ENCODE measurements around the gene CLN6. TPM values are rescaled to one million over a fixed set of nuclear protein-coding genes. Genes with fewer than 3 reads are reported as not detected.

CLN6 gene
- total RNA-seq, 1 experiment from 2014 or later = 85.7 TPM

- intact Hi-C loops (cut with micrococcal nuclease; ENCODE audit: unreplicated experiment) = no loop called here
- TF ChIP-seq CTCF (IDR thresholded peaks at IDR 0.05; ENCODE audit: unreplicated experiment) = peak; percentile 87
- Mint-ChIP-seq H3K4me1 (ENCODE audit: low read depth, unreplicated experiment) (no peaks in the 10 kb centered on the region), H3K27me3 (ENCODE audit: unreplicated experiment) (no peaks in the 10 kb centered on the region), H3K36me3 (ENCODE audit: insufficient read depth, unreplicated experiment) (no peaks in the 10 kb centered on the region), H3K4me3 (ENCODE audit: low read depth, unreplicated experiment) (no peak overlapping the region), H3K9me3 (ENCODE audit: low read depth, unreplicated experiment) (no peaks in the 10 kb centered on the region), H3K27ac (ENCODE audit: unreplicated experiment) (no peak overlapping the region)
- no TSS peak for BruUV-seq (replicated peaks)
- CTCF ChIA-PET = interaction anchor here (0.7 kb wide), 1 partner anchor 16 kb away, joined by 4 read pairs; no protein-coding TSS in a partner anchor
- DNase-seq = peak; percentile 73
These were observed 18.5 kb downstream of the CLN6 start for GRCh38 chr15:68210821-68211655.

- DNase-seq = no peak
- CTCF ChIA-PET = no interaction called here
- intact Hi-C loops (cut with micrococcal nuclease; ENCODE audit: unreplicated experiment) = no loop called here
- no peaks in the 10 kb centered on the region for H3K27me3 Mint-ChIP-seq (ENCODE audit: unreplicated experiment)
- TF ChIP-seq CTCF (IDR thresholded peaks at IDR 0.05; ENCODE audit: unreplicated experiment) = no peak
- peaks cover 2% of the 10 kb centered on the region for H3K36me3 Mint-ChIP-seq (ENCODE audit: insufficient read depth, unreplicated experiment)
- H3K9me3 Mint-ChIP-seq (ENCODE audit: low read depth, unreplicated experiment) = no peaks in the 10 kb centered on the region
- no peak overlapping the region for H3K4me3 Mint-ChIP-seq (ENCODE audit: low read depth, unreplicated experiment)
- no TSS peak for BruUV-seq (replicated peaks)
- peaks cover 4% of the 10 kb centered on the region for H3K4me1 Mint-ChIP-seq (ENCODE audit: low read depth, unreplicated experiment)
- H3K27ac Mint-ChIP-seq (ENCODE audit: unreplicated experiment) = no peak overlapping the region
These were observed 19.1 kb downstream of the CLN6 start for GRCh38 chr15:68210409-68210756.

GRCh38 chr15:68209735-68210408 lies 19.7 kb downstream of the CLN6 start:
- intact Hi-C loops (cut with micrococcal nuclease; ENCODE audit: unreplicated experiment) = no loop called here
- H3K4me3 Mint-ChIP-seq (ENCODE audit: low read depth, unreplicated experiment) = no peak overlapping the region
- H3K27me3 Mint-ChIP-seq (ENCODE audit: unreplicated experiment) = no peaks in the 10 kb centered on the region
- peaks cover 9% of the 10 kb centered on the region for H3K4me1 Mint-ChIP-seq (ENCODE audit: low read depth, unreplicated experiment)
- no peak overlapping the region for H3K27ac Mint-ChIP-seq (ENCODE audit: unreplicated experiment)
- no peaks in the 10 kb centered on the region for H3K9me3 Mint-ChIP-seq (ENCODE audit: low read depth, unreplicated experiment)
- no peak for DNase-seq
- CTCF ChIA-PET = no interaction called here
- BruUV-seq (replicated peaks) = no TSS peak
- TF ChIP-seq CTCF (IDR thresholded peaks at IDR 0.05; ENCODE audit: unreplicated experiment) = no peak
- peaks cover 8% of the 10 kb centered on the region for H3K36me3 Mint-ChIP-seq (ENCODE audit: insufficient read depth, unreplicated experiment)

GRCh38 chr15:68209272-68209671 lies 20.3 kb downstream of the CLN6 start:
- no peak for DNase-seq
- Mint-ChIP-seq H3K4me1 (ENCODE audit: low read depth, unreplicated experiment) (peaks cover 14% of the 10 kb centered on the region), H3K36me3 (ENCODE audit: insufficient read depth, unreplicated experiment) (peaks cover 11% of the 10 kb centered on the region), H3K27ac (ENCODE audit: unreplicated experiment) (no peak overlapping the region), H3K4me3 (ENCODE audit: low read depth, unreplicated experiment) (no peak overlapping the region), H3K27me3 (ENCODE audit: unreplicated experiment) (no peaks in the 10 kb centered on the region), H3K9me3 (ENCODE audit: low read depth, unreplicated experiment) (no peaks in the 10 kb centered on the region)
- CTCF ChIA-PET = no interaction called here
- TF ChIP-seq CTCF (IDR thresholded peaks at IDR 0.05; ENCODE audit: unreplicated experiment) = no peak
- no TSS peak for BruUV-seq (replicated peaks)
- intact Hi-C loops (cut with micrococcal nuclease; ENCODE audit: unreplicated experiment) = no loop called here
